HG02852 (cell line): Measurements from ENCODE around the gene MTMR3.

Experiments used
- ATAC-seq: cut with Tn5 transposase; IDR thresholded peaks from one replicate; pipeline ENCODE4 v1.9.1; 2021; ENCODE audit warnings: mild to moderate bottlenecking, moderate library complexity; ENCODE audit not compliant: unreplicated experiment

The MTMR3 gene

GRCh38 chr22:30023099-30023660 is 140.2 kb downstream of the MTMR3 start:
- ATAC-seq, result no peak

- ATAC-seq, result no peak
These were observed 141.3 kb downstream of the MTMR3 start for GRCh38 chr22:30024231-30024630.

GRCh38 chr22:30025221-30025620 is 142.2 kb downstream of the MTMR3 start:
- ATAC-seq, result no peak

- no peak for ATAC-seq
These were observed 143.8 kb downstream of the MTMR3 start for GRCh38 chr22:30026756-30027155.

- no peak for ATAC-seq
These were observed 144.2 kb downstream of the MTMR3 start for GRCh38 chr22:30027169-30027568.

GRCh38 chr22:30027791-30028190 is 144.8 kb downstream of the MTMR3 start:
- no peak for ATAC-seq

GRCh38 chr22:30028731-30029130 is 145.8 kb downstream of the MTMR3 start:
- no peak for ATAC-seq

- ATAC-seq, result no peak
These were observed 146.5 kb downstream of the MTMR3 start for GRCh38 chr22:30029512-30029911.

- no peak for ATAC-seq
These were observed 147.4 kb downstream of the MTMR3 start for GRCh38 chr22:30030329-30030728.

GRCh38 chr22:30031328-30031727 is 148.4 kb downstream of the MTMR3 start:
- no peak for ATAC-seq

GRCh38 chr22:30031764-30032455 is 148.9 kb downstream of the MTMR3 start:
- no peak for ATAC-seq

- ATAC-seq, result no peak
These were observed 150.2 kb downstream of the MTMR3 start for GRCh38 chr22:30033137-30033536.

GRCh38 chr22:30033901-30034300 is 150.9 kb downstream of the MTMR3 start:
- no peak for ATAC-seq

- no peak for ATAC-seq
These were observed 153.7 kb downstream of the MTMR3 start for GRCh38 chr22:30036656-30037055.

- ATAC-seq, result no peak
These were observed 155.2 kb downstream of the MTMR3 start for GRCh38 chr22:30038219-30038618.

- no peak for ATAC-seq
These were observed 157.7 kb downstream of the MTMR3 start for GRCh38 chr22:30040499-30041260.

- no peak for ATAC-seq
These were observed 158.5 kb downstream of the MTMR3 start for GRCh38 chr22:30041475-30041874.

GRCh38 chr22:30041881-30042280 is 158.9 kb downstream of the MTMR3 start:
- no peak for ATAC-seq

- no peak for ATAC-seq
These were observed 160.2 kb downstream of the MTMR3 start for GRCh38 chr22:30043161-30043560.

- no peak for ATAC-seq
These were observed 161.4 kb downstream of the MTMR3 start for GRCh38 chr22:30044369-30044768.

- ATAC-seq, result no peak
These were observed 162.0 kb downstream of the MTMR3 start for GRCh38 chr22:30044881-30045493.

GRCh38 chr22:30045494-30045887 is 162.5 kb downstream of the MTMR3 start:
- no peak for ATAC-seq
